Fibroblast of lung (primary cell): Measurements from ENCODE around the gene MCF2L2. TPM values are rescaled to one million over a fixed set of nuclear protein-coding genes. Genes with fewer than 3 reads are reported as not detected.

Experiments
- DNase-seq, 2 donors: peaks; one replicate each; pipeline versions ENCODE4 v3.0.0 to v3.0.0-alpha.2; 2010; ENCODE audit warnings: low read depth in 2 of 2
- H2AFZ ChIP-seq: 2 replicates; pipeline ENCODE4 v1.5.1; 2012; ENCODE audit warnings: low read length, control low read depth, inconsistent platforms
- H3K27ac ChIP-seq: 2 replicates; pipeline ENCODE4 v1.5.1; 2011; ENCODE audit warnings: low read length, control low read depth; ENCODE audit not compliant: insufficient read depth
- H3K27me3 ChIP-seq: 2 replicates; pipeline ENCODE4 v1.5.1; 2011; ENCODE audit warnings: mild to moderate bottlenecking, low read length; ENCODE audit not compliant: control insufficient read depth, insufficient read depth
- H3K36me3 ChIP-seq: 2 replicates; pipeline ENCODE4 v1.5.1; 2011; ENCODE audit warnings: low read length; ENCODE audit not compliant: control insufficient read depth, insufficient read depth
- H3K4me1 ChIP-seq: 2 replicates; pipeline ENCODE4 v1.5.1; 2011; ENCODE audit warnings: low read length; ENCODE audit not compliant: control insufficient read depth, insufficient read depth; ENCODE audit errors: extremely low read depth
- H3K4me2 ChIP-seq: 2 replicates; pipeline ENCODE4 v1.5.1; 2011; ENCODE audit warnings: low read length, control low read depth; ENCODE audit not compliant: insufficient read depth; ENCODE audit errors: extremely low read depth
- H3K4me3 ChIP-seq, 4 experiments: fragments of 200-600 bp in 1 of 4; sonication (generic) in 1 of 4; replicated peaks in 1 of 4; 2 replicates each; pipeline ENCODE4 v1.5.1; 2011 to 2016; ENCODE audit warnings: low read length in 4 of 4, low read depth in 3 of 4, mild to moderate bottlenecking in 3 of 4, control low read depth in 2 of 4, inconsistent platforms in 1 of 4, mixed read lengths in 1 of 4; ENCODE audit not compliant: insufficient read depth in 1 of 4; ENCODE audit errors: control extremely low read depth in 1 of 4
- H3K79me2 ChIP-seq: 2 replicates; pipeline ENCODE4 v1.5.1; 2012; ENCODE audit warnings: mild to moderate bottlenecking, low read length, inconsistent platforms; ENCODE audit not compliant: control insufficient read depth, insufficient read depth
- H3K9ac ChIP-seq: 2 replicates; pipeline ENCODE4 v1.5.1; 2011; ENCODE audit warnings: mild to moderate bottlenecking, low read length, control low read depth; ENCODE audit not compliant: insufficient read depth
- H3K9me3 ChIP-seq: 2 replicates; pipeline ENCODE4 v1.5.1; 2012; ENCODE audit warnings: low read depth, low read length; ENCODE audit not compliant: control insufficient read depth, insufficient read depth
- H4K20me1 ChIP-seq: 2 replicates; pipeline ENCODE4 v1.5.1; 2011; ENCODE audit warnings: low read length; ENCODE audit not compliant: control insufficient read depth, insufficient read depth; ENCODE audit errors: extremely low read depth
- CTCF ChIP-seq, 2 donors: IDR thresholded peaks in 1 of 2; conservative IDR thresholded peaks in 1 of 2; 1 replicate in 1 of 2; 2 replicates in 1 of 2; pipeline ENCODE4 v1.5.1; 2011 to 2012; ENCODE audit warnings: low read length in 2 of 2, control low read depth in 1 of 2, inconsistent platforms in 1 of 2, low read depth in 1 of 2, mild to moderate bottlenecking in 1 of 2
- EZH2 ChIP-seq: IDR thresholded peaks from 2 replicates; pipeline ENCODE4 v1.5.1; 2012; ENCODE audit warnings: low read length, control low read depth, mild to moderate bottlenecking; ENCODE audit errors: missing control alignments
- polyA plus RNA-seq, 2 donors: library from polyadenylated mRNA; depleted of rRNA in 1 of 2; stranded (reverse) in 1 of 2; unstranded in 1 of 2; fragments of >200 nt; gene quantifications; 2 replicates each; pipeline ENCODE4 v1.2.1, GENCODE V29; 2011 to 2012; ENCODE audit warnings: missing spikeins in 1 of 2
- total RNA-seq: library from RNA; depleted of rRNA; stranded (reverse); fragments of >200 nt; gene quantifications from 2 replicates; pipeline ENCODE4 v1.2.1, GENCODE V29; 2014

The MCF2L2 gene
- total and polyA plus RNA-seq, 2 donors (not counting 1 experiment from before 2014, with no cell fraction given): under 0.01 to 0.08 TPM

DNA sequence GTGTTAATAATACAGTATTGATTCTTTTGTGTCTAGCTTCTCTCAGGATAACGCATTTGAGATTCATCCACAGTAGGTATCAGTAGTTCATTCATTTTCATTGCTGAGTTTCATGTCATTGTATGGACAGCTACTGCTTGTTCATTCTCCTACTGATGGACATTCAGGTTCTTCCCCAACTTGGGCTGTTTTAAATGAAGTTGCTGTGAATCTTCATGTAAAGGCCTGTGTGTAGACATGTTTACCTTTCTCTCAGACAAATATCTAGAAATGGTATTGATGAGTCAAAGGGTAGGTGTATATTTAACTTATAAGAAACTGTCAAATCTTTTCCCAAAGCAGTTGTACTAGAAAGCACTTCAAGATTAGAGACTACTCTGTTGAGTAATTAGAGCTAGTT, 26.7 kb downstream of the MCF2L2 start:
- H4K20me1 ChIP-seq: no peaks in the 10 kb centered on the region
- H3K9me3 ChIP-seq: no peaks in the 10 kb centered on the region
- no peak overlapping the region for H3K9ac ChIP-seq
- no peak overlapping the region for H3K4me2 ChIP-seq
- H3K4me3 ChIP-seq: no peak overlapping the region
- H3K36me3 ChIP-seq: no peaks in the 10 kb centered on the region
- H3K4me1 ChIP-seq: no peaks in the 10 kb centered on the region
- no peak overlapping the region for H3K27ac ChIP-seq
- H3K79me2 ChIP-seq: no peaks in the 10 kb centered on the region
- no peak for TF ChIP-seq CTCF (conservative IDR thresholded peaks at IDR 0.05 in 1 of 2, IDR thresholded peaks at IDR 0.05 in 1 of 2; ENCODE audit: low read depth in 1 of 2, low read length in 2 of 2)
- no peak for TF ChIP-seq EZH2
- no peak overlapping the region for H2AFZ ChIP-seq
- DNase-seq: no peak
- H3K27me3 ChIP-seq: no peaks in the 10 kb centered on the region

GRCh38 chr3:183400352-183400751, 28.1 kb downstream of the MCF2L2 start:
- Histone ChIP-seq H3K4me3 (no peak overlapping the region), H3K36me3 (no peaks in the 10 kb centered on the region), H3K4me1 (no peaks in the 10 kb centered on the region), H3K9me3 (no peaks in the 10 kb centered on the region), H3K79me2 (no peaks in the 10 kb centered on the region), H2AFZ (no peak overlapping the region), H3K9ac (no peak overlapping the region), H4K20me1 (no peaks in the 10 kb centered on the region), H3K27ac (no peak overlapping the region), H3K27me3 (no peaks in the 10 kb centered on the region), H3K4me2 (no peak overlapping the region)
- no peak for DNase-seq
- no peak for TF ChIP-seq CTCF (conservative IDR thresholded peaks at IDR 0.05 in 1 of 2, IDR thresholded peaks at IDR 0.05 in 1 of 2; ENCODE audit: low read depth in 1 of 2, low read length in 2 of 2)
- TF ChIP-seq EZH2: no peak

GRCh38 chr3:183396662-183397391, 31.6 kb downstream of the MCF2L2 start:
- H3K4me1 ChIP-seq: no peaks in the 10 kb centered on the region
- no peak overlapping the region for H2AFZ ChIP-seq
- no peaks in the 10 kb centered on the region for H3K9me3 ChIP-seq
- no peak overlapping the region for H3K4me3 ChIP-seq
- H3K79me2 ChIP-seq: no peaks in the 10 kb centered on the region
- H3K27me3 ChIP-seq: no peaks in the 10 kb centered on the region
- no peak overlapping the region for H3K27ac ChIP-seq
- no peaks in the 10 kb centered on the region for H3K36me3 ChIP-seq
- DNase-seq: no peak
- no peak for TF ChIP-seq CTCF (conservative IDR thresholded peaks at IDR 0.05 in 1 of 2, IDR thresholded peaks at IDR 0.05 in 1 of 2; ENCODE audit: low read depth in 1 of 2, low read length in 2 of 2)
- no peaks in the 10 kb centered on the region for H4K20me1 ChIP-seq
- no peak overlapping the region for H3K9ac ChIP-seq
- no peak overlapping the region for H3K4me2 ChIP-seq
